ENCODE measurements around the gene RFPL2.

- TF ChIP-seq CTCF (IDR thresholded peaks at IDR 0.05; ENCODE audit: insufficient read depth, low read depth, low read length) (no peak), EZH2 (IDR thresholded peaks at IDR 0.05; ENCODE audit: insufficient read depth, low read length) (no peak)
Observed at GRCh38 chr22:32199341-32199740, 5.5 kb downstream of the RFPL2 start.

Data from astrocyte (in vitro differentiated cells and primary cell).